Mesenteric fat pad (tissue), 1 donor: ENCODE measurements around the gene PPP4R1. TPM values are rescaled to one million over a fixed set of nuclear protein-coding genes. Genes with fewer than 3 reads are reported as not detected.

ENCODE experiments used
- DNase-seq: peaks from one replicate; pipeline ENCODE4 v3.0.0-alpha.2; 2020; ENCODE audit warnings: low spot score
- total RNA-seq: library from RNA; stranded (reverse); fragmentation: NEBNext Ultra II Directional; extraction: Animal tissue kit (Norgen Biotek cat#: 25700); gene quantifications from one replicate; pipeline ENCODE4 v1.2.1, GENCODE V29; 2021
- donor health status: DM: yes; HTN: yes; CAD: no.

Gene PPP4R1
- total RNA-seq, 1 donor from 2014 or later = 74.7 TPM

- no peak for DNase-seq
Observed at GRCh38 chr18:9516437-9517064, 97.8 kb downstream of the PPP4R1 start.

- DNase-seq = no peak
Observed at GRCh38 chr18:9513971-9514512, 100.3 kb downstream of the PPP4R1 start.

- no peak for DNase-seq
Observed at GRCh38 chr18:9508446-9509025, 105.8 kb downstream of the PPP4R1 start.

GRCh38 chr18:9507565-9508088 is 106.7 kb downstream of the PPP4R1 start:
- no peak for DNase-seq

- no peak for DNase-seq
Observed at GRCh38 chr18:9506046-9506792, 108.1 kb downstream of the PPP4R1 start.

Other genes with a start within 250 kb of the PPP4R1 start
- gene RALBP1, start 139.0 kb downstream of the PPP4R1 start, total RNA-seq = 58.9 TPM
- gene RAB31, start 93.7 kb upstream of the PPP4R1 start, total RNA-seq = 80.7 TPM